GM13977 (cell line): ENCODE results near the gene PYM1.

Experiments
- DNase-seq: peaks from one replicate; pipeline ENCODE4 v3.0.0; 2012; ENCODE audit warnings: low spot score
- in situ Hi-C: fragments of 300-500 bp; cut with MboI; formaldehyde crosslinking; loops from one replicate; pipeline ENCODE4 v1.12.0; 2022; ENCODE audit warnings: low sequenced_read_pairs, low pct_unique_long_range_greater_than_20kb, mixed read lengths, inconsistent platforms; ENCODE audit not compliant: unreplicated experiment
- TF ChIP-seq, protein P1 (sequence below): IDR thresholded peaks from 2 replicates; pipeline ENCODE4 v1.5.1; 2012; ENCODE audit warnings: mild to moderate bottlenecking, control low read depth; ENCODE audit not compliant: insufficient read depth; ENCODE audit errors: extremely low read depth, missing control alignments

PYM1 gene

DNA sequence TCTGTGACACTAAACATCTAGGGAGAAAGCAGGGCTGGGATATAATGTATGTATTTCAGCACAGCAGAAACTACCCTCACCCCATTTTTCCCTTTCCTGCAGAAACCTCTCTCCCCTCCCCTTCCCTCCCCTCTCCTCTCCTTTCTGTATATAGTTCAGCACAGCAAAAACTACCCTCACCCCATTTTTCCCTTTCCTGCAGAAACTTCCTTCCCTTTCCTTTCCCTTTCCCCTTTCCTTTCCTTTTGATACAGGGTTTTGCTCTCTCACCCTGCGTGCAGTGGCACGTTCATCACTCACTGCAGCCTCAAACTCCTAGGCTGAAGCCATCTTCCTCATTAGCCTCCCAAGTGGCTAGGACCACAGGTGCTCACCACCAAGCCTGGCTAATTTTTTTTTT is 36.1 kb upstream of the PYM1 start:
- in situ Hi-C loops, result no loop called here
- DNase-seq, result no peak
- TF ChIP-seq, protein P1, sequence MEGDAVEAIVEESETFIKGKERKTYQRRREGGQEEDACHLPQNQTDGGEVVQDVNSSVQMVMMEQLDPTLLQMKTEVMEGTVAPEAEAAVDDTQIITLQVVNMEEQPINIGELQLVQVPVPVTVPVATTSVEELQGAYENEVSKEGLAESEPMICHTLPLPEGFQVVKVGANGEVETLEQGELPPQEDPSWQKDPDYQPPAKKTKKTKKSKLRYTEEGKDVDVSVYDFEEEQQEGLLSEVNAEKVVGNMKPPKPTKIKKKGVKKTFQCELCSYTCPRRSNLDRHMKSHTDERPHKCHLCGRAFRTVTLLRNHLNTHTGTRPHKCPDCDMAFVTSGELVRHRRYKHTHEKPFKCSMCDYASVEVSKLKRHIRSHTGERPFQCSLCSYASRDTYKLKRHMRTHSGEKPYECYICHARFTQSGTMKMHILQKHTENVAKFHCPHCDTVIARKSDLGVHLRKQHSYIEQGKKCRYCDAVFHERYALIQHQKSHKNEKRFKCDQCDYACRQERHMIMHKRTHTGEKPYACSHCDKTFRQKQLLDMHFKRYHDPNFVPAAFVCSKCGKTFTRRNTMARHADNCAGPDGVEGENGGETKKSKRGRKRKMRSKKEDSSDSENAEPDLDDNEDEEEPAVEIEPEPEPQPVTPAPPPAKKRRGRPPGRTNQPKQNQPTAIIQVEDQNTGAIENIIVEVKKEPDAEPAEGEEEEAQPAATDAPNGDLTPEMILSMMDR, result no peak

DNA sequence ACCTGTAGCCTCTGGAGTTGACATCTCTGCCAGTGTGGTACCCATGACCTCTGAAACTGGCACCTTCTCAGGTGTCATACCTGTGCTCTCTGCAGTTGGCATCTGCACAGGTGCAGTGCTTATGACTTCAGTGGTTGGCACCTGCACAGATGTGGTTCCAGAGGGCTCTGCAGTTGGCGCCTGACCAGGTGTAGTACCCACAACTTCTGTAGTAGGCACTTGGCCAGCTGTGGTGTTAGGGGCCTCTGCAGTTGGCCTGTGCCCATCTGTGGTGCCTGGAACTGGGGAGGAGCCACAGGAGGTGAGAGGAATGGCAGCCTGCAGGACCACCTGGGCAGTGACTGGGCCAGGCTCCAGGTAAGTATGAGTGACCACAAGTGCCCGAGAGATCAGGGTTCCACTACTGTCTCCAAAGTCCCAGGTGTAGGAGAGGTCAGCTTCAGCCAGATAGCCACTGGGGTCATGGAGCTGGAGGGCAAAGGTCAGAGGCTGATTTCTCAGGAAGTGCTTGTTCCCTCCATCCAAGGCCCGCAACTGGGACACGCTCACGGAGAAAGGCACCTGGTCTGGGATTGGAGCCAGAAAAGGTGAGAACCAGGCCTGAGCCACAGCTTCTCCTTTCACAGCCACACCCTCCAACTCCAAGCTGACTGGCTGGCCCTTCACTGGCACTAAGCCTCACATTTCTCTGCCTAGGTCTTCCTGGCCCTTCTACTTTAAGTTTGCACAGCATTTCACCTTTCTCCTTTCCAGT is 29.6 kb upstream of the PYM1 start:
- in situ Hi-C loops, result no loop called here
- TF ChIP-seq, protein P1, result no peak
- DNase-seq, result no peak

DNA sequence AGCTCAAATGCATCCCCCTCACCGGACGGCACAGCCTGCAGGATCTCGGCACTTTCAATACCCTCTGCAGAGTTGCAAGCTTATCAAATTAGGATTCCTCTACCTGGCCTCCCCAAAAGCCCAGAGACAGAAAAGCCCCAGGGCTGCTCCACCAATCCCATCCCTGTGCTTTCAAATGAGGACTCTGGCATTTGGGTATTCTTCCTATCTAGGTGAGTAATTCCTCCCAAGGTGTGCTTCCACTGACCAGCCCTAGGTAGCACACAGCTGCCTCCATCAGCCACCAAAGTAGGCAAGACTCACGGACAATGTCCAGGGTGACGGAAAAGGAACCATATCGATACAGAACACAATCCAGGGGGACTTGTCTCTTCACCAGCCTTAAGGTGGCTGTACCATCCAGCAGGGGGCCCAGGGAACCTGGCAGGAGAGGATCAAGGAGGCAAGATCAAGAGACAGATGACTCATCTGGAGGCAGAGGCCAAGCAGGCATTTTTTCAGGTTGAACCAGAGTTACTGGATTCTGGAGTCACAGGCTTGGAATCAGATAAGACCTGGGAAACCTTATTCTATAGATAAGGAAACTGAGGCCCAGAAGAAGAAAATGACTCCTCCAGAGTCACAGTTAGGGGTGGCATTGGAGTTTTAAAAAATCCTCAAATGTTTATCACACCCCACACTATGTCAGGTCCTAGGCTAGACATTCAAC is 28.3 kb upstream of the PYM1 start:
- in situ Hi-C loops, result no loop called here
- no peak for DNase-seq
- TF ChIP-seq, protein P1, result peak; percentile 41

DNA sequence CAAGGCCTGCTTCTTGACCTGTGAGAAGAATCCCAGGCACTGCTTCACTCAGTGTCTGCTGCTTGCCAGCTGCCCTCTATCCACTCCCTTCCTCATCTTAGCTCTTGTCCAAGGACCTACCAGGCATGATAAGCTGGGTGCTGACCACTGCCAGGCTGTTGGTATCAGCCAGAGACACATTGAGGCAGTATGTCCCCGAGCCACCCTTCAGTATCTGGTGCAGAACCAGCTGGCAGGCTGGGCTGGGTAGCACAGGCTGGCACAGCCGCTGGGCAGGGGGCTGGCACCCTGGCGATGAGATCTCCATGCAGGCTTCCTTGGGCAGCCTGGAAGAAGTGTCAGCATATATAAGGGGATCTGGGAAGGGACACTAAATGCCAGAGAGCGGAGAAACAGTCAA is 27.6 kb upstream of the PYM1 start:
- in situ Hi-C loops, result no loop called here
- no peak for DNase-seq
- TF ChIP-seq, protein P1, result no peak

DNA sequence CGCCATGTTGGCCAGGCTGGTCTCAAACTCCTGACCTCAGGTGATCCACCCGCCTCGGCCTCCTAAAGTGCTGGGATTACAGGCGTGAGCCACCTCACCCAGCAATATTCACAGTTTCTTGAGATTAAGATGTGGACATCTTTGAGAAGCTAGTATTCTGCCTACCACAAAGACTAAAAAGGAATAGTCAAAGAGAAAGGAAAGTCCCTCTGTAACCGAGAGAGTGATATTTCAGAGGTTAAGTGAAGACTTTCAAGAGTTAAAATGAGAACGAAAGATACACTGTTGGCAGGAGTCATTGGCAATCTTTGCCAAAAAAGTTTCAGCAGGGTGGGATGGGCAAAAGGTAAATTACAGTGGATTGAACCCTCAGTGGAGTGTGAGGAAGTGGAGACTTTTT is 18.9 kb upstream of the PYM1 start:
- in situ Hi-C loops, result loop anchor here (10.0 kb wide), 1 partner anchor 202 kb away; the partner anchor contains the start of gene GDF11
- TF ChIP-seq, protein P1, result no peak

DNA sequence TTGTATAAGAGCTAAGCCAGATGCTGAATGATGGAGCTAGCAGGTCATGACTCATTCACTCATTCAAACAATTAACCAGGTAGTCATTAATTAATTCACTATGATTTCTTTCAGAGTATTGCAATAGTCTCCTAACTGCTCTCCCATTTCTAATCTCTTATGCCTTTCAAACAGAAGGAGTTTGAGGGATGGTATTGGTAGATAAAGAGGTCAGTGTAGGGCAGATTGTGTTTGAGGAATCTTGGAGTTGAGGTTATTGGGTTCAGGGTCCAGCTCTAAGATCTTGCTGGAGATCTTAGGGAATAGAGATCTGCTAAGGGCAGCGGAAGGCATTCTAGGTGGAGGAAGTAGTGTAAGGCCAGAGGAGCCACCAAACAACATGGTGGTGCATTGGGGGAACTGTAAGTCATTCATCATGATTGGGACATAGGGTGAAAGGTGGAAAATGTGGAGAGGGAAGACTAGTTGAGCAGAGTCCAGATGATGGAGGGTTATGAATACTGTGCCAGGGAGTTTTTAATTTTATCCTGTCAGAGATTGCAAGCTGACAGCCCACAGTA is 15.0 kb upstream of the PYM1 start:
- in situ Hi-C loops, result loop anchor here (10.0 kb wide), 1 partner anchor 198 kb away; the partner anchor contains the start of gene GDF11

More for the DNA sequence above, 18.9 kb upstream of the PYM1 start:
- peak; percentile 60 for DNase-seq

More for the DNA sequence above, 15.0 kb upstream of the PYM1 start:
- no peak for DNase-seq
- TF ChIP-seq, protein P1, result no peak
